Stimulated activated CD4-positive, alpha-beta T cell treated with anti-CD3 and anti-CD28 coated beads, Interleukin-2, amount 100 ng/mL, for 24 hours (primary cell): Measurements from ENCODE around the gene CDK19.

Source experiments
- DNase-seq, 2 donors: peaks; one replicate each; pipeline ENCODE4 v3.0.0-alpha.2; 2020

Gene CDK19

DNA sequence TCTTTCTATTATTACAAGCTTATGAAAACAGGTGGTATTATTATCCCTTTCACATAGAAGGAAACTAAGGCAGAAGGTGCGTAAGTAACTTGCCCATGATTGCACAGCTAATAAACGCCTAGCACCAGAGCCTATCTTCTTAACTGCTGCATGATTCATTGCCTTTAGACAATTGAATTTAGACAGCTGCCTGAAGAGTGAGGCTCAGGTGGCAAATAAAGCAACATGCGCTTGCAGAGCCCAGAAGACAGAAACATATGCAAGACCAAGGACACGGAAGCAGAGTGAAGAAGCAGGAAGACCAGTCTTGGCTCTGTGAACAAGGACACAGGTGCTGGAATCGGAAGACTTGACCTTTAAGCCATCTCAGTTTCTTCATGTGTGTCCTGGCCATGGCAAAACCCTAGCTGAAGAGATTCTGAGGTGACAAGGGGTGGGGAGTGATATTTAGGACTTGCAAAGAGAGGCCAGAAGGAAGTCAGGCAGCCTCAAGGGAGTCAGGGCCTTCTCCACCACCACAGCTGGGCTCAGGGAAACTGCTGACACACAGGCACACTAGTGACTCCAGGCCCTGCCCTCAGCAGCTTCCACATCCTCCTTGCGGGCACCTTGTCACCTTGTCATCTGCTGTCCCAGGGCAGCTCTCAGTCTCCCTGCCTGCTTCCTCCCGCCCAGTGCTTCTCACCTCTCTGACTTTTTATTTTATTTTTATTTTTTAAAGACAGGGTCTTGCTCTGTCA is 247.1 kb downstream of the CDK19 start:
- DNase-seq, result no peak

- DNase-seq, result no peak
Measured at GRCh38 chr6:110566346-110567125, 248.7 kb downstream of the CDK19 start.

DNA sequence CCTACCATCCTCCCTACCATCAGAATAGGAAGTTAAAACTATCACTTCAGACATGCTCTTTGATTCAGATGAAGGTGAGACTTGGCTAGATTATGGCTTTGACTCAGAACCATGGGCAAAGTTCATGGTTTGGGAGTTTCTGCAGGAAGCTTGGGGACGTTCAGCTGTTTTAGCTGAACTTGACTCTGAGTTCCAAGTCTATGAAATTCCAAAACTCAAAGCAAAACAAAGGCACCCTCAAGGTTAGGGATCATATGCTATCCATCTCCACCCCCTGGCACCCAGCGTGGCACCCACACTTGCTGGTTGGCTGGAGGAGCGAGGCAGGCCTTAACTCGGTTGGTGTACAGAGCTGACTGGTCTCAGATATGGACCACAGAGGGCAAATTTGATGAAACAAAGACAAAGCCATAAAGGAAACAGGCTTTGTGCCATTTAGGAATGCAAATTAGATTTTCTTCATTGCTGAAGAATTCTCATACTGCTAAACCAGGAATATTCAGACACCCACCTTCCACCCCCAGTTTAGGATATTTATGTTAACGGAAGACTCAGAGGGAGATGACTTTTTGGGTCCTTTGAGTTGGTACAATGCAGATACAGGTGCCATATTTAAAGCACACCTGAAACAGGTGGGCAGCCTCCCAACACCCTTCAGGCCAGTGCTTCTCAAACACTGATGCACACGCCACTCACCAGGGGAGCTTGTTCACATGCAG is 250.4 kb downstream of the CDK19 start:
- no peak for DNase-seq

DNA sequence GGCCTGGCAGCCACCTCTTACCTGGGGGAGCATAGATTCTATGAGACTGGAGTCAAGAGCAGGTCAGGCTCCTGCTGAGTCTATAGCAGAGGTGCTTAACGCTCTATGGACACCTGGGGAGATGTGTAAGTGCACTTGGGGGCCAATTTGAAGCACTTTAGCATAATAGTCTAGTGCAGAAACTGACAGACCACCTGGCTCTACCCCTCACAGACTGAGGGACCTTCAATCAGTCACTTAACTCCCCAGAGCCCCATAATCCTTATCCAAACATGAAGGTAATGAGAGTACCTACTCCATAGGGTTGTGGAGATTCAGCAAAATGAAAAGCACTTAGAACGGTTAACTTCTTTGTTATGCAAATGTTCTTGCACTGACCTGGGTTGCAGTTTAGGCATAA is 251.6 kb downstream of the CDK19 start:
- DNase-seq, result no peak

GRCh38 chr6:110562316-110562915 is 252.9 kb downstream of the CDK19 start:
- DNase-seq, result no peak

DNA sequence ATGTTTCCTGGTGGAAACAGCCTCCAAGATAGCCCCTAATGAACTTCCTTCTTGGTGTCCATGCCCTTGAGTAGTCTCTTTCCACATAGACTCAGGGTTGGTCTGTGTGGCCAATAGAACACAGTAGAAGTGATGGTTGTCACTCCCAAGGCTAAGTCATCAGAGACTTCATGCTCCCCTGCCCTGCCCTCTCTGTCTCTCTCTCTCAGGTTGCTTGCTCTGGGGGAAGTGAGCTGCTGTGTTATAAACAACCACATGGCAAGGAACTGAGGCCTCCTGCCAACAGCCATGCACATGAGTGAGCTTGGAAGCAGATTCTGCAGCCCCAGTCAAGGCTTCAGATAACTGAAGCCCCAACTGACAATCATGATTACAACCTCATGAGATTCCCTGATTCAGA is 253.6 kb downstream of the CDK19 start:
- no peak for DNase-seq

- no peak for DNase-seq
Measured at GRCh38 chr6:110561008-110561396, 254.3 kb downstream of the CDK19 start.

- no peak for DNase-seq
Measured at GRCh38 chr6:110560239-110561007, 254.8 kb downstream of the CDK19 start.
